ENCODE measurements around the gene TWIST2.

Gene TWIST2

DNA sequence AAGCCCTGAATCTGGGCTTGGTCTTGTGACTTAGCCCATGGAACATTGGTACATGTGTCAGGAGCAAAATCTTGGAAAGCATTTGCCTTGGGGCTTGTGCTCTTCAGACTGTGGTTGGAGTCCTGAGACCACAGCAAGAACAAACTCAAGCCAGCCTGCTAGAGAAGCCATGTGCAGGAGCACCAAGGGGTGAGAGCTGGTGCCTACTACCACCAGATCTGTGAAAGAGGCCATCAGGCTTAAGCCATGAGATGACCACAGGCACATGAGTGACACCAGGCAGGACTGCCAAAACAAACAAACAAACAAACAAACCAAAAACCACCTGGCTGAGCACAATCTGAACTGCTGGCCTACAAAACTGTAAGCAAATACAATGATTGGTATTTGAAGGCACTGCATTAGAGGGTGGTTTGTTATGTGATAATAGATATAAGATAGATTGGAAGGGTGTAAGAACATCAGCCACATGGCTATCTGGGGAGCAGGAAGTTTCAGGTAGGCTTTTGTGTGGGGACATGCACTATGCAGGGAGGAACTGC lies 9.0 kb upstream of the TWIST2 start:
- DNase-seq (ENCODE audit: low spot score), result no peak

DNA sequence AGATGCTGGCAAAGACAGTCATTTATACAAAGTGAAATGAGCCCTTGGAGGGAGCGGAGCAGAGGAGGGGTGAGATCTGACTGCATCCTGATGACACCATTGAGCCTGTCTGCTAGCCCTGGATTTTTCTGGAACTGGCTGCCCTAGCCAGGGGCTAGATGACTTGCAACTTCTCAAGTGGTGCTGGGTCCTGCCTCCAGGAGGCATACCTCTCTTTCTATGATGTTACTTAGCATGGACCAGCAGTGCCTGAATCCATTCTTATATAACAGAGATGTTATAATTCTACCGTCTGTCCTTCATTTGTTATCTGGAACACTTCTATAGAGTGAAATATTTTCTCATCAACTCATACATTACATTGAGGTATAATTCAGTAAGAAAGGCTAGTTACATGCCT lies 8.5 kb upstream of the TWIST2 start:
- DNase-seq (ENCODE audit: low spot score), result no peak

DNA sequence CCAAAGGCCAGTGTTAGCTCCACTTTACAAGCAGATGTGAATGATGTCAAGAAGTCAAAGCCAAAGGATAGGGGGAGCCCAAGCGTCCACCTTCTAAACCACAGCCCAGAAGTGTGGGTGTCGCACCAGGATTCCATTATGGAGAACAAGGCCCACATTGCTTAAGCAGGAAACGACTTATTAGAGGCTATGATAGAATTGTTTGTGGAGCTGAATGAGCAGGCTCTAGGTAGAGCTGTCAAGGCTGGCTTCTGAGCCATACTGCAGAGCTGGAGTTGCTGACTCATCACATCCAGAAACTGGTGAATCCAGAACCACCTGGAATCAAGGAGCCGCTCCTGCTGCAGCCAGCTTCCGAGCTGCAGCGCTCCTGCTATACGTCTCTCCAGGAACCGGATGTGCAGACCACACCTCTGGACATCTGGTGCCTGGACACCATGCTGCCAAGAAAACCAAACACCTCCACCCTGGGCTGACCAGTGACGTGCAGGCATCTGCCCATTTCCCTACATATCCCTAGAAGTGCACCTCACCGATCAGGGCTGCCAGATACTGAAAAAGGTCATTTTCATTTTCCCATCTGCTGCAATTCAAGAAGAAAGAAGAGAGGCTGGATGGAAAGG lies 6.2 kb upstream of the TWIST2 start:
- DNase-seq (ENCODE audit: low spot score), result no peak

DNA sequence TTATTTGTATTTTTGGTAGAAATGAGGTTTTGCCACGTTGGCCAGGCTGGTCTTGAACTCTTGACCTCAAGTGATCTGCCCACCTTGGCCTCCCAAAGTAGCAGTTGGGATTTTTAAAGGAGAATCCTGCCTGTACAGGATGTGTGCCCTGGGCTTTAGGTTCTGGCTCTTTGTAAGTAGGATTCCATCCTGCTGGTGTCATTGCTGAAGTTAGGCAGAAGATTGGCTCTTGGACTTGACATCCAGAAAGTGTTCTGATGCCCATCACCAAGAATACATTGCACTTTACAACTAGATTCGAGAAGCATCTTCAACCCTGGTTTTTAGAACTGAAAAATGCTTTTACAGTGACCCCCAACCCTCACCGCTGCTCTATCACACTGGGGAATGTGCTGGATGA lies 4.4 kb upstream of the TWIST2 start:
- no peak for DNase-seq (ENCODE audit: low spot score)

DNA sequence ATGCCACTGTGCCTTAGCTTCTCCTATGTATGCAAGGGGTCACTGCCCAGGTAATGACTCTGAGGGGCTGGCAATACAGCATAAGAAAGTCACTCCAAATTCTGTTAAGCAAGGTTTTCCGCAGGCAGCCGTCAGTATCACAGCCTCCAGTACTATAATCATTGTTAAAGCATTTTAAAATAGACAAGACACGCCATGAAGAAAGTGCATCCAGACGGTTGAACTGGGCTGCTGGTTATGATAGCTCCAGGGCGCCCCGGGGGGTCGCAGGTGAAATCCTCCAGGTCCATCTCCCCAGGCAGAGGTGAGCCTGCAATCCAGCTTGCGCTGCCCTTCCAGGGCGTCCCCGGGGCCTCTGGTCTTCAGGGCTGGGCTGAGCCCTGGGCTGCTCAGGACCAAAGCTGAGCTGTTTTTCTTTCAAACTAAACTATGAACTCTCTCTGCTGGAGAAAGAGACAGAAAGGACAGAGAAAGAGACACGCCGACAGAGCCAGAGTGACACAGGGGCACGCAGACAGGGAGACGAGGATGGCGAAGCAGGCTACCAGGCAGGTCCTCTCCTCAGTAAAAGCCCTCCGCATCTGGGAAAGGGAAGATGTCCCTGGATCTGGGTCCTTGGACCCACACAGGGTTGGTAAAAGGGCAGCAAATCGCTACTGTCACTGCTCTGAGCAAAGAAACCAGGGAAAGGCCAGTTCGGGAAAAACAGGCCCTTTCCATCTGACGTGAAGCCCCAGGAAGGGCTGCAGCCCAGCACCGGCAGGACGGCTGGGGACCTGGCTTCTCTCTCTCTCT lies 2.1 kb upstream of the TWIST2 start:
- DNase-seq (ENCODE audit: low spot score), result no peak

DNA sequence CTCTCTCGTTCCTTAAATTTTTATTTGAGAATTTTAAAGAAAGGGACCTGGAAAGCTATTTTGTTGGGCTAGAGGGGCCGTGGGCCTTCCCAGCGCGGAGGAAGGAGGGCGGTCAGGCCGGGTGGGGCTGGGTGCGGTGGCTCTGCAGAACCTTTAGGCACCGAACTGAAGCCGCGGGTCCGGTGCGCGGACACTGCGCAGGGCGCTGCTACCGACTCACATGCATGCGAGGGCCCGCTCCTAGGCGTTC lies 1.6 kb upstream of the TWIST2 start:
- no peak for DNase-seq (ENCODE audit: low spot score)

DNA sequence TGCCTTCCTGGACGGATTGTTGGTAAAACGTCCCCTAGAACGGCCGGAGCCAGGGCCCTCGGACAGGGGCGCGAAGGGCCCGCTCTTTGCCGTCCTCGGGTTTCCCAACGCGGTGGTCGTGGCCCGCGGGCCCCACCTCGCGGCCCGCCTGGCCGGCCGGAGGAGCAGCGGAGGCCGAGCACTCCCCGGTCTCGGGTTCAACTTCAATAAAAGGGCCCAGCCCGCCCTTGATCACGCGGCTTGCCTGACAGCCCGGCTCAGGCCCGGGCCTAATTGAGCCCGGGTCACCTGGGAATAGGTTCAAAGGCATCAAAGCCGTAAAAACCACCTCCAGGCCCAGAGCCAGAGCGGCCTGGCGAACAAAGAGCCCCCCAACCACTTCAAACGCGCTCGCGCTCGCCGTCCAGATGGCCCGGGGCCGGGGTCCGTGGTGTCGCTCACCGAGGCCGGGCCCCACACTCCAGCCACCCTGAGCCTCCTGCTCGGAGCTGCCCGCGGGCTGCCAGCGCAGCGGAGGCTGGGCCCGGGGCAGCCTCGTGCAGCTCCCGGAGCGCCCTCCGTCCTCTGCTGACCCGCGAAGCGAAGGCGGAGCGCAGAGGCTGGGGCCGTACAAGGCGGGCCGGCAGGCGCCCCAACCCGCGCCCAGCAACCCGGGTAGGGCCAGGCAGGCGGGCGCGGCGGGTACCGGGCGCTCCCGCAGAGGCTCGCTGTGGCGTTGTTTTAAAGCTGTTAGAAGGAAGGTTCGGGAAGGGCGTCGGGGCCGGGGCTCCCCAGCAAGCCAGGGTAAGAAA lies 1.1 kb upstream of the TWIST2 start:
- no peak for DNase-seq (ENCODE audit: low spot score)

DNA sequence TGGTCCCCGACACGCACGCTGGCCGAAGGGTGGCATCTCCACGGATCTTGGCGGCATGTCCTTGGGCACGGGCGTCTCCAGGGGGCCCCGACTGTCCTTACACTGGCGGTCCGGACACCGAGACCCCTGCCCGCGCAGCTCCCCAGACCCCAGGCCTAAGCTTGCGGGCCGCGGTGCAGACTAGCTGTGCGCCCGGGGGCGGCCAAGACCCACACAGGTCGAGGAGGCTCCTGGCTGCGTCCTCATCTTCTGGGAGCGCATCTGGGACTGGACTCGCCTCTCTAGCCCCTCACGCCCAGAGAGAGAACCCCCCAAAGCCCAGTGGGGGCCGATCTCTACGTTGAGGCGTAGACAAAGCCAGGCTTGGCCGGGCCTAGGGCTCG lies 475 bp upstream of the TWIST2 start:
- DNase-seq (ENCODE audit: low spot score), result no peak

DNA sequence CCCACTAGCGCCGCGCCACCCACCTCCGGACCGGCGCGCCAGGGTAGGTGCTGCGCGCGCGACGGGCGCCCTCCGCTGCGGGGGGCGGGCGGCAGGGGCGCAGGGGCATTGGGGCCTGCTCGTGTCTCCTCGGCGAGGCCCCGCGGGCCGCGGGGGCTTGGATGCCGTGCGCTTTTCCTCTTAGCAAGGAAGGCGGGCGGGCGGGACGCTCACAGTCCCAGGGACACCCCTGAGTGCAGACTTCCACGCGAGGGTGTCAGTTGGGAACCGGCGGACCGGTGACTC lies 748 bp downstream of the TWIST2 start:
- no peak for DNase-seq (ENCODE audit: low spot score)

DNA sequence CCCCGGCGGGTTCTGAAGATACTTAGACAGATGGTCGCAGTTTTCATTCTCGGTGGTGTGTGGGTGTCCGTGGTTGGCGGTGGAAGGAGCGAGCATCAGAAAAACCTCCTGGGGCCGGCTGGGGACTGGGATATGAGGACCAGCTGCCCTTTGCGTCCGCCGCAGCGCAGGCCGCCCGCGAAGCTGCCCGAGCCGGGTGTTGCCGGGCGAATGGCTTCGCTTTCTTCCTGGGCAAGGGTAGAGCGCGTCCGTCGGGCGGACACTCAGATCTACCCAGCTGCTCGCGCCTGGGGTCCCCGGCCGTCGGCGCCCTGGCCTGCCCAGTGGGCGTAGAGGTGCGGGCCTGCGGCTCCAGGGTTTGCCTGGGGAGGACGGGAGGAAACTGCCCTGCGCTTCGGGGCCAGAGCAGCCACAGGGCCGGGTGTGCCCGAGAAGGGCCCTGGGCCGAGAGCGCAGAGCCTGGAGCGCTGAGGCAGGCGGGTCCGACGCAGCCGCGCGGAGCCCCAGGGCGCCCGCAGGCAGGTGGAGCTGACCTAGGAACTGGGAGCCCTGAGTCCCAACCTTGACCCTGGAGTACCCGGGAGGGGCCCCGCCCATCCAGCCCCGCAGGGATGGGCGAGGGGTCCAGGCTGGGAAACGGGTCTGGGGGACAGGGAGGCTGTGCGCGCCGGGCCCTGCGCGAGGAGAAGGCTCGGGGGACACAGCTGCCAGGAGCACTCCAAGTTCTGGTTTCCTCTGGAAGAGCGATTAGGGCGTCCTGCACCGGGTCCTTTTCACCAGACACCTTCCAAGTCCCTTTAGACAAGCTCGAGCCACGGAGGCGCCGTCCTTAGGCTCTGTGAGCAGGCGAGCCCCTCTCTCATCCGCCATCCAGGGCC lies 1.3 kb downstream of the TWIST2 start:
- no peak for DNase-seq (ENCODE audit: low spot score)

DNA sequence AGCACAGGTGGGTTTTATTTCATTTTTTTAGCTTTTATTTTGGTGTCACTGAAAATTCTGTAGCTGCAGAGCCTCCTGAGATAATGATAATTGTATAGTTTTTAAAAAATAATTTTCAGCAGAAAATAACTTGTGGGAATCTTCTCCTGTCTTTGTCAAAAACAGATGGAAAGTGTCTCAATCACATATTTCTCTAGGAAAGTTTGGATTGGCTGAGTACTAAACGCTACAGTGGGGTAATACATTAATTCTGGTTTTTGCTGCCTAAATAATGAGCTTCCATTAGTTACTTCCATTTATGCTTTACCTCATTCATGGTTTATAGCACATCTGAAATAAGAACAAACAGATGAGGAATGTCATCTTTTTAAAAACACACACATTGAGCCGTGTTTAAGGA lies 2.2 kb downstream of the TWIST2 start:
- no peak for DNase-seq (ENCODE audit: low spot score)

DNA sequence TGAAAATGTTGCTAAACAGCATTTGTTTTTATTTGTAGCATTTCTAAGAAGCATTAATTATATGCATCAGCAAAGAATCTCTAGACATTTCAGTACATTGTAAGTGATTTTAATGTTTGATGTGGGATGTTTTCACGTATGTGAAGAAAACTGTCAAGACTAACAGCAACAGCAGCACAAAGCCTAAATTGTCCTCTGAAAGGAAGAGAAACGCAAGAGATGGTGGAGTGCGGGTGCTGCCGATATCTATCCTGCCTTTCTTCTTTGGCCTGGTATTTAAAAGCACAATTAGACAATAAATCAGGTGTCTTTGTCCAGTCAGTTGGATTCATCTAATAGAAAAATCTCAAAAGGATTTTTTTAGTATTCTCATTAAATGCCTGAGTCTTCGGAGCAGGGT lies 3.1 kb downstream of the TWIST2 start:
- DNase-seq (ENCODE audit: low spot score), result no peak

DNA sequence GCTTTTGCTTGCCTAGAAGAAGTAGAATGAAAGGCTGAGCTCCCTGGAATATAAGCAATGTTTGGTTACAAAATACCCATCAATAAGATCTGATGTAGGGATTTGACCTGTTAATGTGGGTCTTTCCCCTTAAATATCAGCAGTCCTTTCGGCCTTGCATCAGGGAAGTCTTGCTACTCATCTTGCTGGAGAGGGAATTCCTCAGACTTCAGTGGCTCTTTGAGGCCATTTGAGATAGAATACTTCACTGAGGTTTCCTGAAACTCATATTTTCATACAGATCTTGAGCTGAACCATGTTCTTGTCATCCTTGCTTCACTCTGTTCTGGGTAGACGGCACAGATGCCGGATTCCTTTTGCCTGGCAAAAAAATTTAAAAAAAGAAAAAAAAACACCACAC lies 3.9 kb downstream of the TWIST2 start:
- no peak for DNase-seq (ENCODE audit: low spot score)

DNA sequence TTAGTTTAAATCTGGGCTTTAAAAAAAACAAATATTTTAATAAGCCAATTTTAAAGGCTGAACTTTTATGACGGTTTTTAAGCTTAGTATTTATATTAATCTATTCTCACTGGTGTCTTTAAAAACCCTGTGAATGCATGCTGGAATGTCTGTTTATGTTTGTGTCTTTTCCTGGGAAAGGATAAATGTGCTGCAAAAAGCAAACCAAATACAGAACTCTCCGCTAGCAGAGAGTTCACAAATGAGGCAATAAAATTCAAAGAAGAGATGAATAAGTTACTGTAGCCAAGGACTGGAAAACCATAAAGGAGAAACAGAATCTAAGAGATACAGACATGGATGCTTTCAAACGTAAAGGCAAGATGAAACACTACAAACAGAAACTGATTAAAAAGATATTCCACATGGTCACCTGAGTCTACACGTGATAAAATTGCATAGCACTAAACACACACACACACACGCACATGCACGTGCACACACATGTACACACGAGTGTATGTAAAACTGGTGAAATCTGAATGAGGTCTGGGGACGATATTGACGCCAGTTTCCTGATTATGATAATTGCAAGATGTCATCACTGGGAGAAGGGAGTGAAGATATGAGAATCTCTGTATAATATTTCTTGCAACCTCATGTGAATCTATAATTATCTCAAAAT lies 4.5 kb downstream of the TWIST2 start:
- DNase-seq (ENCODE audit: low spot score), result no peak

DNA sequence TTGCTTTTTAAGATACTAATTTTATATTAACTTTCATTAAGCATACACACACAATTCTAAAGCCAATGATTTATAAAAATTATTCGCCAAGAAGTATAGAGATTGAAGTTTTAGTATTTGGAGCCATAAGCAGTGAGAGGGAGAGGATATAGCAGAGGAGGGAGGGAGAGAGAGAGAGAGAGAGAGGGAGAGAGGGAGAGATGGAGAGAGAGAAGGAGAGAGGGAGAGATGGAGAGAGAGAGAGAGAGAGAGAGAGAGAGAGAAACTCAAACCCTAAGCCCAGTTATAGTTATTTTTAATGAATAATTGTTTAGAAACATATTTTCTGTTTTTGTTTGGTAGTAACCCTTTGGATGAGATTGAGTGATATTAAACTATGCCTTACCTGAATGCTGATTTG lies 5.3 kb downstream of the TWIST2 start:
- DNase-seq (ENCODE audit: low spot score), result no peak

DNA sequence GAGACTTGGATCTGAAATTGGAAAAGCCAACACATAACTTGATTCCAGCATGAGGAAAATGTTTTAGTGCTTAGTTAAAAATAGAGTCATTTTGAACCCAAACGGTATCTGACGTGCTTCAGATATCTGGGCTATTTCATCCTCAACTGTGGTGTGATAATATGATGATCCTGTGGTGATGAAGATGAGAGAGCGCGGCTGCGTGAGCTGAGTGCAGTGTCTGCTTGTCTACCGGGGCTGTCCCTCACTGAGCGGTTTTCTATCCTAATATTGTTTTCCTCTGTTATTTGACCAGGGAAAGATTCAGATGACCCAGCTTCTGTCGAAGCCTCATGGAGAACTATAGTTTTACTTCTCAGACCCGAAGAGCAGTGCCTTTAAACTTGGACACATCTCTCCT lies 5.8 kb downstream of the TWIST2 start:
- DNase-seq (ENCODE audit: low spot score), result no peak

DNA sequence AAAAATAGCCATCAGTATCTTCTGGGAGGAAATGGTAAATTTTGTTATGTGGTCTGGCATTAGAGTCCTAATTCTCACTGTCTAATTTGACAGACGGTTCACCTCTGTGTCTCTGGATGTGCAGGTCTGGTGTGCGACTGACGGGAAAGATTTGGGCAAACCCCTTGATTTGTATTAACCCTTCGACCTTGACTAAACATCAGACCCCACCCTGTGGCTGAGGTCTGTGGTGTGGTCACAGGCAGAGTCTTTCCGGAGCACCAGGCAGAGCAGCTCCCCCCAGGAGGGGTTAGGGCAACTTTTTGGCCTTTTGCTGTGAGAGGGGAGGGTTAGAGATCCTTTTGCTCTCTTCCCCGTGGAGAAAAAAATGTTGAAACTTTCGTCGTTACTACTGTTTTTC lies 6.4 kb downstream of the TWIST2 start:
- DNase-seq (ENCODE audit: low spot score), result no peak

DNA sequence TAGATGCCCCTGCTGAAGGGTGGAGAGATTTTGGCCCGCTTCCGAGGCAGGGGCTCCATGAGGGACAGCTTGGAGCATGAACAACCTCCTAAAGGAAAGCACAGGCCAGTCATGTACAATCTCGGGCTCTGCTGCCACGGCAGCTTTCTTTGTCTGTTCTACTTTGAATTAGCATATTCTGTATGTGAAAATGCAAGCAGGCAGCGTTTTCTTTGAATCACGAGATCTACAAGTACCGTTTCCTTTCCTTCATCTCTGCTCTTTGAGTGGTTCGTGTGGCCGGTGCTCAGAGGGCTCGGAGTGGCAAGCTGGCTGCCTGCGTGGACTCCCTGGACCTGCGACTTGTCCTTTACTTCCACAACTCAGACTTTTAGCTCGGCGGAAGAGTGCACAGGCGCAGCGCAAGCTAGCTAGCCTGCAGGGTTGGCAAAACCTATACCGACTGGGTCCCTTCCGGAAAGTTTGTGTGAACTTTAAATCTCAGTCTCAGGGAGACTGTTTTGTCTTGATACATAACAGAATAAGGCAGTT lies 6.9 kb downstream of the TWIST2 start:
- no peak for DNase-seq (ENCODE audit: low spot score)

DNA sequence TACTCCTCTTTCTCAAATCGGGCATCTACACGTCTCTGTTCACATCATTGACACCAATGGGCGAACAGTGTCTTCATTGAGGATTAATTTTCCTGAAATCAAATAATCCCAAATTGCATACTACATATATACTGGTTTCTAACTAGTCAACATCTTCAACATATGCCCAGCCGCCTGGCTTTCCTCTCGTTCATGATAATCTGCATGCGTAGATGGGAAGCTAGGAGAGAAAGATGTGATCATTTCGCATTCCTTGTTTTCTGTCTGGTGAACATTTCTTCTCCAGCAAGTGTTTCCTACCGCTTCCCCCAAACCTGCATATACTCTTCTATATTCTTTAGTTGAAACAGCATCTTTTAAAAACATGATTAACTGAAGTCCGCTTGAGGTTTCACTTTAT lies 7.4 kb downstream of the TWIST2 start:
- no peak for DNase-seq (ENCODE audit: low spot score)

DNA sequence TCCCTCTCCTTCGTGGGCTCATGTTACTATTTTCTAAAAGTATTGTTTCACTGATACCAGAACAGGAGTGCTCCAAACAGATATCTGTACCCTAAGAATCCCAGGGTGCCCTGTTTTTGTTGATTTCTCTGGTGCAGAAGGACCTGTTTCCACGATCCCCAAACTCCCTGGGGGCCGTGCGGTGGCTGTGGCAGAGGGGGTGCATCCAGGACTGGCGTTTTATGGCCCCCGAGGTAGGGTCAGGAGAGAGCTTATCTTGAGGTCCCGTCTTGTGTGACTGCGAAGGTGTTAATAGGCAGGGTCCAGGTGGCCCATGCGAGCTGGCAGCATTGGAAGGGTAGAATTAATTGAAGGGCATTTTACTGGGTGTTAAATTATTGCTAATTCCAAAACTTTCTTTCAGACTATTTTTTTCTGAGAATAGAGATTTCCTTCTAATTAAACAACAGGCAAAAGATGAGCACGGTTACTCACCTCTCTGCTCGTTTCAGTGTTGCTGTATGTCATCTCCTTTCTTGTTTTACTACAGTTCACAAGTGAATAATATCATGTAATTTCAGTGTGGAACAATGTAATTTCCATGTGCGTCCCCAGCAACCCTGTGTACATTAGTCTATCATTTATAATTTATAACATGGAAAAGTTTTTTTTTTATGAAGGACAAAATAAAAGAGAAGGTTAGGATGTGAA lies 8.2 kb downstream of the TWIST2 start:
- DNase-seq (ENCODE audit: low spot score), result no peak

All from putamen (tissue), 1 donor.